ENCODE measurements around the gene CELA3A. TPM values are rescaled to one million over a fixed set of nuclear protein-coding genes. Genes with fewer than 3 reads are reported as not detected.
"Not testable (repeated sequence)": the region's sequence is repeated elsewhere in the genome, so short reads cannot be mapped to it uniquely, and the experiment has no call there.

The CELA3A gene, protein sequence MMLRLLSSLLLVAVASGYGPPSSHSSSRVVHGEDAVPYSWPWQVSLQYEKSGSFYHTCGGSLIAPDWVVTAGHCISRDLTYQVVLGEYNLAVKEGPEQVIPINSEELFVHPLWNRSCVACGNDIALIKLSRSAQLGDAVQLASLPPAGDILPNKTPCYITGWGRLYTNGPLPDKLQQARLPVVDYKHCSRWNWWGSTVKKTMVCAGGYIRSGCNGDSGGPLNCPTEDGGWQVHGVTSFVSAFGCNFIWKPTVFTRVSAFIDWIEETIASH
- total RNA-seq (2014; rRNA removed; shearing (Covaris generic)) = not detected in 2 replicates

DNA sequence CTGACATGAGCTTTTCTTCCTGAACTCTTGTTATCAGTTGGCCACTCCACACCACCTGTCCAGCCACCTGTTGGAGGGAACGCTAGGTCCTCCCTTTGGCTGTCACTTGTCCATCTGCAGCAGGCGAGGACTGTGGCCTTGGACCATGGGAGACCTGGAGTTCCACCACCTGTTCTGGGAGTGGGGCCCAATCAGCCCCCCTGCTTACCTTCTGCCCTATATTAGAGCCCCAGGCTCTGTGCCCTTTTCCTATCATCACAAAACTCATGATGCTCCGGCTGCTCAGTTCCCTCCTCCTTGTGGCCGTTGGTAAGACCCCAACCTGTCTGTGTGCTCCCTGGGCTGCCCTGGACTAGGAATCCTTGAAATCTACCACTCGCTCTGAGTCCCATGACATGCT lies at the start of gene CELA3A:
Gene CELA3A (plus strand): TSS at position 249 of the 400 bp plus-strand sequence. CDS start 18 bp downstream, at position 267.
- DNase-seq (ENCODE audit: low read depth) = no peak

DNA sequence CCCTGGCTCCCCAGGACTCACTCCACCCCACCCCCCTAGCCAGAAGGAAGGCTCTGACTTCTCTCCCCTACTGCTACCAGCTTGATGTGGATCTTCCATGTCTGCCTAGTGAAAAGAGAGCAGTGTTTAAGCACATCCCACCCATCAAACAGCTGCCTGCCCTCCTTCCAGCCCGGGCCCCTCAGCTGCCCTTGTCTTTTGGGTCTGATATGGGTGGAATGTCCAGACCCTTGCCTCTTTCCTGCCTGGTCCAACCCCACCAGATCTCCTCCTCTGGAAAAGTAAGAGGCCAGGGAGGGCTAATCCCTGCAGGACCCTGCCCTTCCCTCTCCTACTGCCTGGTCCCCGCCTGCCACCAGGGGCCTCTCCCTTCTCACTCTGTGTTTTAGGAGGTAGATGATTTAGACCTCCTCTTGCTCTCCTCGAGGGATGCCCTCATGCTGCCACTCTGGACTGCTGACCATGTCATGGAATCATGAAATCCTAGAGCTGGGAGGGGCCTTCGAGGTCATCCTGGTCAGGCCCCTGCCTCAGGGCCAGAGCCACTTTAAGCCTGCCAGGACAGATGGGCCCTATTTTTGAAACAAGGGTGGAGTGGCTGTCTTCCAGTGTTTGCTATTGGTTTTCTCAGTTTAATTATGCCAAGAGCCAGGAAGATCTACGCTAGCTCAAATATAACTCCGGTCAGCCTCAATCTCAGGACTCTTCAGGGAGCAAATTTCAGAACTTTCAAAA lies 48.5 kb upstream of the CELA3A start:
- DNase-seq (ENCODE audit: low read depth) = no peak

DNA sequence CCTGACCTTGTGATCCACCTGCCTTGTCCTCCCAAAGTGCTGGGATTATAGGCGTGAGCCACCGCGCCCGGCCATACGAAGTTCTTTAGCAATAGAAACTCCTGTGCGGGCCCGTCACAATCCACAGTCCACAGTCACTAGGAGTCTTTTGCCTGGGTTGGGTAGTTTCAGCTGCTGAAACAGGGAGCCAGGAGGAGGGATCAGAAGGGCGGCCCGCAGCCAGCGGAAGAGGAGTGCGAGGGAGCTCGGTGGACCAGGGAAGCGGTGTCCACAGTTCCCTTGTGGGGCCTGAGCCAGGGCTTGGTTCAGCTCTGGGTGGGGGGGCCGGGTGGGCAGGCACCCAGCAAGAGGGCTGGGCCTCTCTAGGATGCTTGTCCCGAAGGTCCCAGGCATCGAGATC lies 46.4 kb upstream of the CELA3A start:
- DNase-seq (ENCODE audit: low read depth) = no peak

DNA sequence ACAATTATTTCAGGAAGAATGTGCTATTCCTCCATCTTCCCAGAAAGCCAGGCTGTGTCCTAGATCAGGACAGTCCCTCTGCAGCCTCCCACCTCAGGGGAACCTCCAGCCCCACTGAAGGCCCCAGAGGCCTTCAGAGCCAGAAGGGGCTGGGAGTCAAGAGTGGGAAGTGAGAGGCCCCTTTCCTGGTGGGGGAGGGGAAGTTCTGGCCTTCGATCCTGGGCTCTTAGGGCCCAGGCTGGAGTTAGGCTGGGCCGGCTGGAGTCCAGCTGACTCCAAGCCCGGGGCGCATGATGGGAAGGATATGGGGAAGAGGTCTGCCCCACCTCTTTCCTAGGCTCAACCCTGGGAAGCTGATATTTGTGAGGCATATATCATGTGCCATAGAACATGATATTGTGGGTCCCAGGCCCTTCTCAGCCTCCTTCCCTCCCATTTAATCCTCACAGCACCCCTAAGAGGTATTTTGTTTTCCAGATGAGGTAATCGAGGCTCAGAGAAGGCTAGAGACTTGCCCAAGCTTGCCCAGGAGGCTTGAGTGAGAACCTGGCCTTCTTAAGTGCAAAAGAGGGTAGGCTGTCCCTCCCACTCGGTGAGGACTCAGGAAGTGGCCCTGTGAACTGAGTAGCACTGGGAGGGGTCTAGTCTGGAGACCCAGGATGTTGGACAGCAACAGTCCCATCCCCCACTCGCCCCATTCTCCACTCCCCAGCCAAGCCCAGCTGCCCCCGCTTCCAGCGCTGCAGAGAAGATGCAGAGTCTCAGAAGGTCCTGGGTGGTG lies 45.8 kb upstream of the CELA3A start:
- DNase-seq (ENCODE audit: low read depth) = no peak

DNA sequence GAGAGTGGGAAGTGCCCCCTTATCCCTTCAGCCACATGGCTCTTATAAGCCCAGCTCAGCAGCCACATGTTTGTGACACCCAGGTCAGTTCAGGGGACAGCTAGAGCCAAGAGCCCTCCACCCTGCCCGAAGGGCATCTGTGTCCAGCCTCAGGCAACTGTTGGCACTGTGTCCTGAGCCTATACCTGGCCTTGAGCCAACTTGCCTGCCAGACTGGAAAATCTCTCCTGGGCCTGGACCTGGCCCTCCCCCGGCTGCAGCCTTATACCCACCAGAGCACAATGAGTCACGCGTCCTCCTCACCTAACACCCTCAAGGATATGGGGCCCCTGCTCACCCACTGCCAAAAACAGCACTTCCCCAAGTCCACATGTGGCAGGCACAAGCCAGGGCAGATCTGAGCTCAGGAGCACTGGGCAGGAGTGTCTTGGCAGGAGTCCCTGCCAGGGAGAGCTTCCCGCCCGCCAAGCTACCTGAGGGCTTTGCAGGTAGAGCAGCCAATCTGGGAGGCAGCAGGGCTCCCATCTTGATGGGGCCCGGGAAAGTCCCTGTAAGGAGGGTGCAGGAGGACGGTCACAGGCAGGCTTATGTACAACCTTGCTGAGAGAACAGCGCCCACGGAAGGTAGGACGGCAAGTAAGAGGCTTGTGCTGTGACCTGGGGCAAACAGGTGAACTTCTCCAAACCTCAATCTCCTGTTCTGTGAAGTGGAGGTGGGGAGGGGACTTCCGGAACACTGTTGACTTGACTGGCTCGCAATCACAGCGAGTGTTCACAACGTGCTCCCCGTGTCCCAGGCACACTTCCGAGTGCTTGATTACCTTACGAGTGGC lies 44.5 kb upstream of the CELA3A start:
- DNase-seq (ENCODE audit: low read depth) = peak; percentile 88

DNA sequence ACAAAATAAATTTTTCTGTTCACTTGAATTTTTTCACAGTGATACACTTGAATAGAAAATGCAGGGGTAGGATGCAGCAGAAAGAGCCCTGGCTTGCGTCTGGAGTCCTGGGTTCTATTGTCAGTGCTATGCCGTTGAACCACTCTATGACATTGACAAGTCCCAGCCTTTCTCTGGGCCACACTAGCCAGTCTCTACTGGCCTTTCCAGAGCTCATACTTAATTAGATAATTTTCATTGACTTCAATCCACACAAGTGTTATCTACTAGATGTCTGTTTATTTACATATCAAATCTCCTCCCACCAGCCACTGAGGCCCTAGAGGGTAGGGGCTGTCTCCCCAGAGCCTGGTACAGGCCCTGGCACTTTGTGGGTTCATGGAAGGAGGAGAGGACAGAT lies 40.1 kb upstream of the CELA3A start:
- no peak for DNase-seq (ENCODE audit: low read depth)

DNA sequence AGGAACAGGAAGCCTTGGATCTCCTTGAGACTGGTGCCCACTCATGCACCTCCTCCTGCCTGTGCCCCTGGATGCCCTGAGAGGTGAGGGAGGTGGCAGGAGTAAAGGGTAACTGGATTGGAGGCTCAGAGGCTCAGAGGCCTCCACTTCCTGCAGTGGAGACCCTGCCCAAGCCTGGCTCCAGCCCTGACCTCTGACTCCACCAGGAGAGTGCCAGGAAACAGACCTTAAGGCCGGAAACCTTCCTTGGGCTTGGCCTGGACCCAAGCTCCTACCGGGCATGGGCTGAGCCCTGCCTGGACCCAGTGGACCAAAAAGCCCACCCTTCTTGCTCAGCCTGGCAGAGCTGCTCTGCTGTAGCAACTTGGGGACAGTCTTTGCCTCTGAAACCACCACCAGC lies 39.7 kb upstream of the CELA3A start:
- DNase-seq (ENCODE audit: low read depth) = no peak

DNA sequence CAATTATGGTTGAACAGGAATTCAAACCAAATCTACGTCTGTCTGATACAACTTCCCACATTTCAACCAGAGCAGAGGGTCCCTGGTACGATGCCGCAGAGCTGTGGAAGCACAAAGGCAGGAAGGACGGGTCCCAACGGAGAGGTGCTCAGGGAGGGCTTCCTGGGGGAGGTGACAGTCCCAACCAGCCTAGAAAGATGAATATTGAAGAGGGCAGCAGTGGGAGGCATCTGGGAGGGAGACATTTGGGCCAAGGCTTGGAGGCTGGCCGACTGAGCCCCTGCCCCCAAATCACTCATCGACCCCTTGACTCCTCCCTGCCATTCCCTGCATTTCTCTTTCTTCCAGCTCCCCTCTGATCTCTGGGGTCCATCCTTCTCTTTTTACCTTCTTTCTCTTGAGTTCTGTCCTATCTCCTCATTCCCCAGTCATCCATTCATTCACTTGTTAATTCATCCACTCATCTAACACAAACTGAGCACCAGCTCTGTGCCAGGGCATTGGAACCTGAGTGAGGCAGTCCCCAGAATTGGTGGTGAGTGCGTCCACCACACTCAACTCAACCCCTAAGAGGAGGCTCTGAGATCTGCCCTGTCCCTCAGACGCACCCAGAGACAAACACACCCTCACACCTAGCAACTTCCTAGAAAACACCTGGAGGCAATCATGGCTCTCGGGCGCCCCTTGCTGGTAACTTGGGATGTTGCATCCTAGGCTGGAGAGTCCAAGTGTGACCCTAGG lies 37.8 kb upstream of the CELA3A start:
- peak; percentile 74 for DNase-seq (ENCODE audit: low read depth)

DNA sequence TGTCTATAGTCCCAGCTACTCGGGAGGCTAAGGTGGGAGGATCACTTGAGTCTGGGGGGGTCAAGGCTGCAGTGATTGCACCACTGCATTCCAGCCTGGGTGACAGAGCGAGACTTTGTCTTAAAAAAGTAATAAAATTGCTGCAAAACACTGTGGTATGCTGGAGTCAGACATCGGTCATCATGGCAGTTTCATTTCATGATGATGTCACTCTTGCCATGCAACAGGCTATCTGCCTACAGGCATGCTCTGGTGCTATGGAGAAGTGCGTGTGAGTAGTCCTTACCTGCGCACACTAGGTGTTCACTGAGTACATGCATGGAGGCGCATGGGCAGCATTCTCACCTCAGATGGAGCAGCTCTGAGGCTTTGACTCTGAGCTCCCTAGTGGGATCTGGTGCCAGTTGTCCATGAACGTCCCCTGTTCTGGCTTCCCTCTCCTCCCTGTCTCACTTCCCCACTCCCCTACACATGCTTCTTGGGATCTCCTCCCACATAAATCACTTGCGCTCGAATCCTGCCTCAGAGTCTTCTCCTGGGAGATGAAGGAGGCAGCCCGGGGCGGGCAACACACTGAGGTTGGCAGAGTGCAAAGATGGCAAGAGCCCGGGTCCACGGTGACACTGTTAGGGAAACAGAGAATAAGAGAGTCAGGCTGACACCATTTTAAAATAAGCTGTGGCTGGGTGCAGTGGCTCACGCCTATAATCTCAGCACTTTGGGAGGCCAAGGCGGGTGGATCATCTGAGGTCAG lies 35.0 kb upstream of the CELA3A start:
- peak; percentile 55 for DNase-seq (ENCODE audit: low read depth)

DNA sequence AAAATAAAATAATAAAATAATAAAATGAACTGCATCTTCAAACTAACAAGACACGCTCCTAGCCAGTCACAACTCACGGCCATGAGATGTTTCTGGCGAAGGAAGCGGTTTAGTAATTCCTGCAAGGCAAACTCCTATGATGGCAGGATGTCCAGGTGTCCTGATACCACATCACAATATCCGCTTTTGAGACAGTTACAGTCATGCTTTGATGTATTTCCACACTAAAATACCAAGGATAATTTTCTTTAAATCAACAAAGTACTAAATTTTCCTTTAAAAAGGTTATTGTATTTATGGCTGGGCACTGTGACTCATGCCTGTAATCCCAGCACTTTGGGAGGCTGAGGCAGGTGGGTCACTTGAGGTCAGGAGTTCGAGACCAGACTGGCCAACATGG lies 34.2 kb upstream of the CELA3A start:
- not testable (repeated sequence) for DNase-seq (ENCODE audit: low read depth)

DNA sequence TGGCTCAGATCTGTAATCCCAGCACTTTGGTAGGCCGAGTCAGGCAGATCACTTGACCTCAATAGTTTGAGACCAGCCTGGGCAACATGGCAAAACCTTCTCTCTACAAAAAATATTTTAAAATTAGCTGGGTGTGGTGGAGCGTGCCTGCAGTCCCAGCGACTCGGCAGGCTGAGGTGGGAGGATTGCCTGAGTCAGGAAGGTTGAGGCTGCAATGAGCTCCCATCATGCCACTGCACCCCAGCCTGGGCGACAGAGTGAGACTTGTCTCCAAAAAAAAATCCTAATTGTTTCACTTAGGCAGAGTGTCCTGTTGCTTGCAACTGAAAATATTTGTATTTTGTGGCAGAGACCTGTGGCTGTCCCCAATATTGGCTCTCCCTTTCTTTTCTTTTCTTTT lies 32.4 kb upstream of the CELA3A start:
- not testable (repeated sequence) for DNase-seq (ENCODE audit: low read depth)

DNA sequence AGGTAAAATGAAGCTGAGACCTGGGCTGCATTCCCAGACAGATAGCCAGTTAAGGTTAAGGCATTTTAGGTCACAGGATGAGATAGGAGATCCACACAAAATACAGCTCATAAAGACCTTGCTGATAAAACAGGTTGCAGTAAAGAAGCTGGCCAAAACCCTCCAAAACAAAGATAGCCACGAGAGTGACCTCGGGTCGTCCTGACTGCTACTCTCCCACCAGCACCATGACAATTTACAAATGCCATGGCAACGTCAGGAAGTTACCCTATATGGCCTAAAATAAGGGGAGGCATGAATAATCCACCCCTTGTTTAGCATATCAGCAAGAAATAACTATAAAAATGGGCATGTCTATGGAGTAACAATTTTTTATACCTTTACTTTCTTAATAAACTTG lies 30.9 kb upstream of the CELA3A start:
- DNase-seq (ENCODE audit: low read depth) = not testable (repeated sequence)

DNA sequence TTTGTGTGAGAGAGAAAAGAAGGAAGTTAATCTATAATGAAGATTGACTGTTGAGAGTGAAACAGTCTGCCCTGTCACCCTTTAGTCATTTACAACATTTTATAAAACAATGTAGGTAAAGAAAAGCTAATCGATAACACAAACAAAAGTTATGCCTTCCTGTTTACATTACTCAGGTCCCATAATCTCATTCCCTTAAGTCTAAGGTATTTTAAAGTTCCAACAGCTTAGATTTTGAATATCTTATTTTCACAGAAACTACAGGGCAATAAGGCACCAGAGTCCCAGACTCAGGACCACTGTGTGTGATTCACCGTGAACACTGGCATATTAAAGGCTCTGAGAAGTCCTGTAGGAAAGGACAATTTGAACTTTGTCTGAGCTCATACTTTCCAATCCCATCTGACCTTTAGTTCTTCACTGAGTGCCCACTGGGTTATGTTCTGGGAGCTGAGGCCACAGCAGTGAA lies 28.4 kb upstream of the CELA3A start:
- not testable (repeated sequence) for DNase-seq (ENCODE audit: low read depth)

DNA sequence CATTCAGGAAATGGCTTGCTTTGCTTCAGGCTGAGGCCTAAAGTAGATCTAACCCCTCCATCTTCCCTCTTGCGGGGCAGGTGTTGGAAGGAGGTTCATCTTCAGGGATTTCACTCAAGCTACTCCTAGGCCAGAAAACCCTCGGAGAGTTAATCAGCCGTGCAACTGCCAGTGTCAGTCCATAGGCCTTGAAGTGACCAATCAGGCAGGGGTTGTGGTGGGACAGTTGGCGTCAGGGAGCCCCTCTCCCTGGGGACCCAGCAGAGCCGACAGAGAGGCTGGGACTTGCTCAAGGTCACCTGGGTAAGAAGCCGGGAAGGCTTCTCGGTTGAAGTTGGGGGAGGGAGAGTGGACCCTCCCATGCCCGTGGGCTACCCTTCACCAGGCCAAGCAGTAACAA lies 27.5 kb upstream of the CELA3A start:
- DNase-seq (ENCODE audit: low read depth) = not testable (repeated sequence)

DNA sequence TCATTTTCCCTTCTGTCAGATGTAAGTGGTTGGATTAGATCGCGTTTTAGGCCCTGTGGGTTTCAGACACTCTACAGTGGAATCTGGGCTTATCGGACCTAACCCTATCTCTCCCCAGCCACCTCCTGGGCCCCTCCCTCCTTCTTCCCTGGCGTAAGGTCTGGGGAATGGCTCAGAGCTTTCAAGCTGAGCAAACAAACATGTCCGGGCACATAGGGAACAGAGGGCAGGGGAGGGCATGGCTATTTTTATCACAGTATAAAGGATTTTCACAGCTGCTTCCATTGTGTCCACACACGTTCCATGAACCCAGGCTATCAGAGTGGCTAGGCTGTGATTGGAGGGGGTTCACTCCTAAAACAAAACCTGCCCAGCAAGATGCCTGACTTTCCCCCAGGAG lies 26.8 kb upstream of the CELA3A start:
- DNase-seq (ENCODE audit: low read depth) = not testable (repeated sequence)

DNA sequence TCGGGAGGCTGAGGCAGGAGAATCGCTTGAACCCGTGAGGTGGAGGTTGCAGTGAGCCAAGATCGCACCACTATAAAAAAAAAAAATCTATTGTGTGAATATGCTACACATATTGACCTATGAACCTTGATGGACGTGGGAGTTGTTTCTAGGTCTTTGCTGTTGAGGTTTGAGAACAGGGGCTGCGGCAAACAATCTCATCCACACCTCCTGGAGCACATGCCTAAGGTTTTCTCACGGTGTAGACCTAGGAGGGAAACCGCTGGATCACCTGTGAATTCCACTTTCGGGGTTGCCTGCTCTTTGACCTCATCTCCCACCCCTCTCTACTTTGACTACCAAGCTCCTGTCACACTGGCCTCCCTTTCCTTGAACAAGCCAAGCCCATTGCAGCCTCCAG lies 26.2 kb upstream of the CELA3A start:
- not testable (repeated sequence) for DNase-seq (ENCODE audit: low read depth)

DNA sequence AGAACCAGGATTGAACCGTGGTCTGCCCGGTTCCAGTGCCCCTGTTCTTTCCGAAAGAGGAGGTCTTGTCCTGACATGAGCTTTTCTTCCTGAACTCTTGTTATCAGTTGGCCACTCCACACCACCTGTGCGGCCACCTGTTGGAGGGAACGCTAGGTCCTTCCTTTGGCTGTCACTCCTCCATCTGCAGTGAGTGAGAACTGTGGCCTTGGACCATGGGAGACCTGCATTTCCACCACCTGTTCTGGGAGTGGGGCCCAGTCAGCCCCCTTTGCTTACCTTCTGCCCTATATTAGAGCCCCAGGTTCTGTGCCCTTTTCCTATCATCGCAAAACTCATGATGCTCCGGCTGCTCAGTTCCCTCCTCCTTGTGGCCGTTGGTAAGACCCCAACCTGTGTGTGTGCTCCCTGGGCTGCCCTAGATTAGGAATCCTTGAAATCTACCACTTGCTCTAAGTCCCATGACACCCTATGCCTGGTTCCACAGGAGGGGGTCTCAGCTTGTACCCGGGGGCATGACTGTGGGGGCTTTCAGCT lies 24.7 kb upstream of the CELA3A start, which contains the start of gene CELA3B:
Gene CELA3B (plus strand): TSS at position 320 of the 537 bp plus-strand sequence. CDS start 18 bp downstream, at position 338.
- not testable (repeated sequence) for DNase-seq (ENCODE audit: low read depth)

DNA sequence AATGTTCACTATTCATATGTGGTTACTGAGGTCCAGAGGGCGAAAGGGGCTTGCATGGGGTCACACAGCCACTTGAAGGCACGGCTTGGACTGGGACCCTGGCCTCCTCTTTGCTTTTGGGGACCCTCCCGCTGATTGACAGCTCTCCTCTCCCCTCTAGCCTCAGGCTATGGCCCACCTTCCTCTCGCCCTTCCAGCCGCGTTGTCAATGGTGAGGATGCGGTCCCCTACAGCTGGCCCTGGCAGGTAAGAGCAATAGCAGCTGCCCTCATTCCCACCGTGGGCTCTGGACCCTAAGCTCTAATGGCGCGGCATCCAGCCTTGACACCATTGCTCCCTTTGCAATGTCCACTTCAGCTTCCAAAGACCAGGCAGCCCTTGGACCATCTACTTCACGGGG lies 23.2 kb upstream of the CELA3A start:
- not testable (repeated sequence) for DNase-seq (ENCODE audit: low read depth)

DNA sequence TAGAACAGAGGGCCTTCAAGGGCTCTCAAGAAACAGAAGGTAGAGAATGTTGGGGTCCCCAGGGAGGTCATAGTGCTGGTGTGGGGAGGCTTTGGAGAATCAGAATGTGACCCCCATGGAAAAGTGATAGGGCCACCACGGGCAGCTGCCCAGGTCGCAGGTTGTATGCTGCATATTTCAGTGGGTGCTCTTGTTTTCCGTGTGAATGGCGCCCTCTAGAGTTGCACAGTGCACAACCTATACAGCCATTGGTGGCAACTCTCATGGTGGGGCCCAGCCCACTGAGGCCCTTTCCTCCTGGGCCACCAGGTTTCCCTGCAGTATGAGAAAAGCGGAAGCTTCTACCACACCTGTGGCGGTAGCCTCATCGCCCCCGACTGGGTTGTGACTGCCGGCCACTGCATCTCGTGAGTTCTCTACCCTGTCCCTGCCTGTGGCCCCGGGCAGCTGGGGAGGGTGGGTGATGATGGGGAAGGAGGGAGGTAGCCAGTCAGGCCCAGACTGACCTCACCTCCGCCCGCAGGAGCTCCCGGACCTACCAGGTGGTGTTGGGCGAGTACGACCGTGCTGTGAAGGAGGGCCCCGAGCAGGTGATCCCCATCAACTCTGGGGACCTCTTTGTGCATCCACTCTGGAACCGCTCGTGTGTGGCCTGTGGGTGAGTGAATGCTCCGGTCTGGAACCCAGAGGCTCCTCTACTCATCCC lies 20.8 kb upstream of the CELA3A start:
- peak; percentile 25 for DNase-seq (ENCODE audit: low read depth)
